Measurements from ENCODE around the gene FZD2.

- TF ChIP-seq CTCF (IDR thresholded peaks at IDR 0.05) (no peak), POLR2A (IDR thresholded peaks at IDR 0.05) (no peak)
Observed at GRCh38 chr17:44587339-44587738, 30.1 kb downstream of the FZD2 start.
